HL-60 (cell line): Measurements from ENCODE around the gene TRAF7.
"Not testable (repeated sequence)": the region's sequence is repeated elsewhere in the genome, so short reads cannot be mapped to it uniquely, and the experiment has no call there.

Source experiments
- DNase-seq, 2 experiments: peaks; one replicate each; pipeline ENCODE4 v3.0.0-alpha.2; 2010 to 2020; ENCODE audit warnings: low read depth in 1 of 2, low spot score in 1 of 2
- H3K27ac ChIP-seq: fragments of 250-450 bp; sonication (Bioruptor Pico); replicated peaks from 2 replicates; pipeline ENCODE4 v1.5.1; 2020; ENCODE audit warnings: mild to moderate bottlenecking, moderate library complexity
- H3K27me3 ChIP-seq: fragments of 250-450 bp; sonication (Bioruptor Pico); 2 replicates; pipeline ENCODE4 v1.5.1; 2021; ENCODE audit warnings: mild to moderate bottlenecking, moderate library complexity; ENCODE audit not compliant: insufficient read depth, poor library complexity, severe bottlenecking
- H3K4me3 ChIP-seq: replicated peaks from 2 replicates; pipeline ENCODE4 v1.5.1; 2011; ENCODE audit warnings: mild to moderate bottlenecking, control low read depth, low read length; ENCODE audit not compliant: insufficient read depth
- GABPA ChIP-seq: IDR thresholded peaks from 2 replicates; pipeline ENCODE4 v1.6.1; 2012; ENCODE audit warnings: low read depth
- POLR2AphosphoS5 ChIP-seq: IDR thresholded peaks from 2 replicates; pipeline ENCODE4 v1.6.1; 2012; ENCODE audit warnings: low read depth
- SPI1 ChIP-seq: IDR thresholded peaks from 2 replicates; pipeline ENCODE4 v1.6.1; 2012; ENCODE audit warnings: low read depth, mild to moderate bottlenecking, borderline replicate concordance
- long read RNA-seq: library from polyadenylated mRNA; unstranded; transcript quantifications from one replicate; pipeline ENCODE4 v2.0.0, GENCODE V29; 2020
- TF ChIP-seq, protein P1 (sequence below): IDR thresholded peaks from 2 replicates; pipeline ENCODE4 v1.6.1; 2012; ENCODE audit warnings: low read depth; ENCODE audit not compliant: insufficient replicate concordance
- TF ChIP-seq, protein P2 (sequence below): IDR thresholded peaks from one replicate; pipeline ENCODE4 v1.5.1; 2011; ENCODE audit warnings: low read length, control low read depth, inconsistent platforms; ENCODE audit not compliant: insufficient read depth

The TRAF7 gene
- long read RNA-seq, transcript TRAF7-201 (21 exons, 3,700 nt) = major isoform, 96 of 182 reads
- long read RNA-seq, partial matches to known transcripts = 49 of 182 reads
- long read RNA-seq, other reads (novel, unspliced or antisense) = 37 of 182 reads

DNA sequence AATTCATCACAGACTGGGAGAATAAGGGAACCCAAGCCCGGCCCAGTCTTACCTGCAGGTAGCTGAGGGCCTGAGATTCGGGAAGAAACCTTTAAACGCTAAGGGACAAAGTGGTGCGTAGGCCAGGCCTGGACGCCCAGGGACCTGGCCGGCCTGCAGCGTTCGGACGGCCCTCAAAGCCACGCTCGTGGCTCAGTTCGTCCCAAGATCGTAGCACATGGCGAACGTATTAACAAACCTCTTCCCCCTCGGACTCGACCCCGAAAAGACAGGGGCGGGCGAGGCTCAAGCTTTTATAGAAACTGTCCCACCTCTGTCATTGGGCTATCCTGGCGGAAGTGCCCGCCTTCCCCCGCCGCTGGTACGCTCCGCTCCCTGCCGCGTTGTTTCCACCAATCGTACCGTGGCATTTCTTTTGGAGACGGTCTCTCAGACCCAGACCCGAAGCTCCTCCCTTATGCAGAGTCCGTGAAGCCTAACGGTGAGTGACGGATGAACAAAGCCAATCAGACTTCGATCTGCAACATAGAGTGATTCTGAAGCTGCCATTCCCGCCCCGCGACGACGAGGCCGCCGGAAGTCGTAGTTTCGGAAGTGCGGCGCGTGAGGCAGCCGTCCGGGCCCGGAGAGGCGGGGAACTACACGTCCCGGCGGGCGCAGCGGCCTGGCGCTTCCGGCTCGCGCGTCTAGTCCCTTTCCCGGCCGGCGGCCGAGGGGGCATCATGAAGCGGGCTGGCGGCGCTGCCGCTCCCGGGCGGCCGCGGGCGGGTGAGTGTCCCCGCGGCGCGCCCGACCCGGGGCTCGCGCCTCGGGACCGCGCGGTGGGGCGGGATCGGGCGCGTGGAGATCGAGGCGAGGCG, at the start of gene TRAF7:
TRAF7 (plus strand) TSS at position 692 of the 860 bp plus-strand sequence. CDS start 8,139 bp downstream, outside the sequence.
- peak; percentile 100 for DNase-seq
- peak within 1 kb of the TSS; percentile 94 for H3K27ac ChIP-seq
- no peaks in the 10 kb centered on the region for H3K27me3 ChIP-seq
- H3K4me3 ChIP-seq = peak within 1 kb of the TSS; percentile 88
- peak; percentile 49; the same call in 1 of the 2 replicates for TF ChIP-seq SPI1
- peak; percentile 91 for TF ChIP-seq GABPA
- TF ChIP-seq, protein P1, sequence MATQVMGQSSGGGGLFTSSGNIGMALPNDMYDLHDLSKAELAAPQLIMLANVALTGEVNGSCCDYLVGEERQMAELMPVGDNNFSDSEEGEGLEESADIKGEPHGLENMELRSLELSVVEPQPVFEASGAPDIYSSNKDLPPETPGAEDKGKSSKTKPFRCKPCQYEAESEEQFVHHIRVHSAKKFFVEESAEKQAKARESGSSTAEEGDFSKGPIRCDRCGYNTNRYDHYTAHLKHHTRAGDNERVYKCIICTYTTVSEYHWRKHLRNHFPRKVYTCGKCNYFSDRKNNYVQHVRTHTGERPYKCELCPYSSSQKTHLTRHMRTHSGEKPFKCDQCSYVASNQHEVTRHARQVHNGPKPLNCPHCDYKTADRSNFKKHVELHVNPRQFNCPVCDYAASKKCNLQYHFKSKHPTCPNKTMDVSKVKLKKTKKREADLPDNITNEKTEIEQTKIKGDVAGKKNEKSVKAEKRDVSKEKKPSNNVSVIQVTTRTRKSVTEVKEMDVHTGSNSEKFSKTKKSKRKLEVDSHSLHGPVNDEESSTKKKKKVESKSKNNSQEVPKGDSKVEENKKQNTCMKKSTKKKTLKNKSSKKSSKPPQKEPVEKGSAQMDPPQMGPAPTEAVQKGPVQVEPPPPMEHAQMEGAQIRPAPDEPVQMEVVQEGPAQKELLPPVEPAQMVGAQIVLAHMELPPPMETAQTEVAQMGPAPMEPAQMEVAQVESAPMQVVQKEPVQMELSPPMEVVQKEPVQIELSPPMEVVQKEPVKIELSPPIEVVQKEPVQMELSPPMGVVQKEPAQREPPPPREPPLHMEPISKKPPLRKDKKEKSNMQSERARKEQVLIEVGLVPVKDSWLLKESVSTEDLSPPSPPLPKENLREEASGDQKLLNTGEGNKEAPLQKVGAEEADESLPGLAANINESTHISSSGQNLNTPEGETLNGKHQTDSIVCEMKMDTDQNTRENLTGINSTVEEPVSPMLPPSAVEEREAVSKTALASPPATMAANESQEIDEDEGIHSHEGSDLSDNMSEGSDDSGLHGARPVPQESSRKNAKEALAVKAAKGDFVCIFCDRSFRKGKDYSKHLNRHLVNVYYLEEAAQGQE = peak; percentile 81
- TF ChIP-seq POLR2AphosphoS5 = peak; percentile 99
- TF ChIP-seq, protein P2, sequence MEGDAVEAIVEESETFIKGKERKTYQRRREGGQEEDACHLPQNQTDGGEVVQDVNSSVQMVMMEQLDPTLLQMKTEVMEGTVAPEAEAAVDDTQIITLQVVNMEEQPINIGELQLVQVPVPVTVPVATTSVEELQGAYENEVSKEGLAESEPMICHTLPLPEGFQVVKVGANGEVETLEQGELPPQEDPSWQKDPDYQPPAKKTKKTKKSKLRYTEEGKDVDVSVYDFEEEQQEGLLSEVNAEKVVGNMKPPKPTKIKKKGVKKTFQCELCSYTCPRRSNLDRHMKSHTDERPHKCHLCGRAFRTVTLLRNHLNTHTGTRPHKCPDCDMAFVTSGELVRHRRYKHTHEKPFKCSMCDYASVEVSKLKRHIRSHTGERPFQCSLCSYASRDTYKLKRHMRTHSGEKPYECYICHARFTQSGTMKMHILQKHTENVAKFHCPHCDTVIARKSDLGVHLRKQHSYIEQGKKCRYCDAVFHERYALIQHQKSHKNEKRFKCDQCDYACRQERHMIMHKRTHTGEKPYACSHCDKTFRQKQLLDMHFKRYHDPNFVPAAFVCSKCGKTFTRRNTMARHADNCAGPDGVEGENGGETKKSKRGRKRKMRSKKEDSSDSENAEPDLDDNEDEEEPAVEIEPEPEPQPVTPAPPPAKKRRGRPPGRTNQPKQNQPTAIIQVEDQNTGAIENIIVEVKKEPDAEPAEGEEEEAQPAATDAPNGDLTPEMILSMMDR = no peak

DNA sequence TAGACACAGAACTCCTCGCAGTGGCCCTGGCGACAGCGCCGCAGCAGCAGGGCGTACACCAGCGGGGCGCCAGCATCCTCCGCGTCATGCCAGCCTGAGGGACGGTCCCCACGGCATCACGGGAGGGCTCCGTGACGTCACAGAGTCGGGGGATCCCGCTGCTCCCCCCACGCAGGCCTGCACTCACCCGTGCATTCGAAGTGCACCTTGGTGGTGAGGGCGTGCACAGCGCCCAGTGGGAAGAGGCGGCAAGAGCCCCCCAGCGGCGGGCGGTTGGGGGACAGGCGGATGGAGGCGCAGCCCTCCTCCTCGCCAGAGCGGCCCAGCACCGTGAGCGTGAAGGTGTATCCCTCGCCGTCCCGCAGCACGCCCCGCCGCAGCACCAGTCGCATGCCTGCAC, 49.4 kb upstream of the TRAF7 start:
- DNase-seq, H3K4me3 ChIP-seq, H3K27me3 ChIP-seq, H3K27ac ChIP-seq: not testable (repeated sequence)

DNA sequence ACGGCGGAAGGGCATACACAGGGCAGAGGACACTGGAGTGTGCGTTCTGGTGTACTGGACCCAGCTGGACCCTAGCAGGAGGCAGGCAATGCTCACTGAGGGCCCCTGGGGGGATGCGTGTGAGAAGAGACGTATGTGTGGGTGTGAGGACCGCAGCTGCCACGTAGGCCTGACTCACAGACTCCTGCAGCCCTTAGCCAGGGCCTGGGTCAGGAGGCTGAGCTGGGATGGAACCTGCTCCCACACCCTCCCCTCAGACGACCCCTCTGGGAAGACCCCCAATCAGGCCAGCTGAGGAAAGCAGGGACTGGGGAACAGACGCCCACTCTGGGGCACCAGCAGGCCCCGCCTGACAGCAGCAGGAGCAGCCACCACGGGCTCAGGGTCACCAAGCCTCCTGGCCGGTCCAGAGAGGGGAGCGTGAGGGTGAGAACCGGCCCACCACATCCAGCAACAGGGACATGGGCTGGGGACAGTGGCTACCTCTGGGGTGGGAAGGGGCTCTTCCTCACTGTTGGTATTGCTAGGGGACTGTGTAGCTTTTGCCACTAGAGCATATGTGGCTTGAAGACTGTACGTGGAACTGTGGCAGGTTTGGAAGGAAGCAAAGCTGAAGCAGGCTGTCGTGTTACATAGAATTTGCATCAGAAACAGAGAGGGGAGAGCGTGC, 48.3 kb upstream of the TRAF7 start:
- not testable (repeated sequence) for H3K27me3 ChIP-seq, H3K27ac ChIP-seq, DNase-seq, H3K4me3 ChIP-seq

DNA sequence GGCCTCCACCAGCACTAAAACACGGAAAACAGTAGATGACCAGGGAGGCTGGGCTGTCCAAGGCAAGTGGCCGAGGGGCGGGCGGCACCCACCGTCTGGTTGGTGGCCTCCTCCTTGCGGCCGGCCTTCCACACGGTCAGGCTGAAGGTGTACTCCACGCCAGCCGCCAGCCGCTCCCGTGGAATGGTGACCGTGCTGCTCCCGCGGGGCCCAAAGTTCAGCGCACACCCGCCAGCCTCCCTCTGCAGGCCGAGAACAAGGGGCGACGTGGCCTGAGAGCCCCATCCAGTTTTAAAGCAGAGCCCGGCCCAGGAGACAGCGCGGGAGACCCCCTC, 47.8 kb upstream of the TRAF7 start:
- H3K27me3 ChIP-seq, DNase-seq, H3K4me3 ChIP-seq, H3K27ac ChIP-seq: not testable (repeated sequence)

DNA sequence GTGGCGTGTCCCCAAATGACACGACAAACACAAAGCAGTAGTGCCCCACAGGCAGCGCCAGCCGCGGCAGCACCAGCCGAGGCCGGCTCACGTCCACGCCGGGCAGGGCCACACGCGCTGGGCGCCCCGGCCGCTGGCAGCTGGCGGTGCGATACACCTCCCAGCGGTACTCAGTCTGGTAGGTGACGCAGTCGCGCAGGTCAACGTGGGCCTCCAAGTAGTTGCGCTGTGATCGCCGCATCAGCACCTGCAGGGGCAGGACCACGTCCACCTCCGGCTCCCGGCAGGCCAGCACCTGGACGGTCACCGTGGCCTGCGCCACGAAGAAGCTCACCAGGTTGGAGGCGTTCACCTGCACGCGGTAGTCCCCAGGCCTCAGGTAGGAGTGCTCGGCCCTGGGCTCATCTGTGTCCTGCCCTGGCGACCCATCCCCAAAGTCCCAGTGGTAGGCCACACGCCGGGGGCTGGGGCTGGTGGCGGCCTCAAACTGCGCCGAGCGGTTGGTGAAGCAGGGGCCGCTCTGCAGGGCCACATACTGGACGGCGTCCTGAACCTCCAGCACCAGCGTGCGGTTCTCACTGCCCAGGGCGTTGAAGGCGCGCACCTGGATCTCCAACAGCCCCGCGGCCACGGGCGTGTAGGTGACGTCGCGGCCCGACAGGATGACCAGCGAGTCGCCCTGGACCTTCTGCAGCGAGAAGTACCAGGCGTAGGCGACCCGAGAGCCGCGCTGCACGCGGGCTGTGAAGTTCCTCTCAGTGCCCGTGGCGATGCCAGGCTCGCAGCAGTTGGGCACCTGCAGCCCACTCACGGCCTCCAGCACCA, 46.9 kb upstream of the TRAF7 start:
- not testable (repeated sequence) for H3K27me3 ChIP-seq, DNase-seq, H3K4me3 ChIP-seq, H3K27ac ChIP-seq

DNA sequence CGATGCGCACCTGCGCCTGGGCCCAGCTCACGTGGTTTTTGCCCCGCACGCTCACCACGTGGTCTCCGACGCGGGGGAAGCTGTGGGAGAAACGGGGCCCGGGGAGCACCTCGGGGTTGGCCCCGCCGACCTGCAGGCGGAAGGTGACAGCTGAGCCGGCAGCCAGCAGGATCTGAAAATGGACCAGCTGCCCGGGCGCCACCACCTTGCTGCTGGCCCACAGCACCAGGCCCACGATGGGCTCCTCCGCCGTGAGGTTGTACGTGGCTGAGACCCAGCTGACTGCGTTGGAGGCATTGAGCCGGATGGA, 46.4 kb upstream of the TRAF7 start:
- not testable (repeated sequence) for H3K27me3 ChIP-seq, H3K27ac ChIP-seq, H3K4me3 ChIP-seq, DNase-seq

DNA sequence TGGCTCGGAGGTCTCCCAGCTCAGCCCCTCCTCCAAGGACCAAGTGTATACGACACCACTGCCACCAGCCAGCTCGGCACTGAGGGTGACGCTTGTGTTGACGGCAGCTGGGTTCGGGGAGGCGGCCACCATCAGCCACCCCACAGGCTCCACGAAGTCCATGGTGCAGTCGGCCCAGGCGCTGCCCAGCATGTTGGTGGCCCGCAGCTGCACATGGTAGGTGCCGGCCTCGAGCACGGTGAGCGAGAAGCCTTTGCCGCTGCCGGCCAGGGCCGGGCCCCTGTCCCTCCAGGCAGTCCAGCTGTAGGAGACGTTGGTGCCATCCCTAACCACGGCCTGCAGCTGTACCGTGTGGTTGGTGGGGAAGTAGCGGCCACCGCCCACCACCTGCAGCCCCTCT, 45.7 kb upstream of the TRAF7 start:
- not testable (repeated sequence) for H3K4me3 ChIP-seq, H3K27ac ChIP-seq, DNase-seq, H3K27me3 ChIP-seq

DNA sequence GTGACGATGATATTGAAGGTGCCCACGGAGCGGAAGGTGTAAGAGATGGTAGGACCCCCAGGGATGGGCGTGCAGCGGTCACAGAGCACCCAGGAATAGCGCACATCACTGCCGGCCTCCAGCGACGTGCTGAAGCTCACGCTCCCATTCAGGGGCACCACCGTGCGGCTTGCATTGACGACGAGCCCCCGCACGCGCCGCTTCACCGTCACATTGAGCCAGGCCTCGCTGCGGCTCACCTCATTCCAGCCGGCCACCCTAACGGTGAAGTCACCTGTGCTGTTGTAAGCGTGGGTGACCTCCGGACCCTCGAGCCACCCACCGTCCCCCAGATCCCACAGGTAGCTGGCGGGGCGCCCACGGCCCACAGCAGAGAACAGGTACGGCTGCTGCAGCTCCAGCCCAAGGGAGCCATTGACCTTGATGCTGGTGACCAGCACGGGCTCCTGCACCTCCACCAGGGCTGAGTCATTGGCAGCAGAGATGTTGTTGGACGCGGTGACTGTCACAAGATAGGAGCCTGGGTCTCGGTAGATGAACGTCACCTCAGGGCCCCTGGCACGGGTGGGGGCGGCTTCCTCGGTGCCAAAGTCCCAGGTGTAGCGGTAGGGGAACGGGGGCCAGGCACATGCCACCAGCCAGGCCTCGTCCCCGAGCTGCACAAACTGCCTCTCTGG, 45.1 kb upstream of the TRAF7 start:
- not testable (repeated sequence) for DNase-seq, H3K27me3 ChIP-seq, H3K27ac ChIP-seq, H3K4me3 ChIP-seq

DNA sequence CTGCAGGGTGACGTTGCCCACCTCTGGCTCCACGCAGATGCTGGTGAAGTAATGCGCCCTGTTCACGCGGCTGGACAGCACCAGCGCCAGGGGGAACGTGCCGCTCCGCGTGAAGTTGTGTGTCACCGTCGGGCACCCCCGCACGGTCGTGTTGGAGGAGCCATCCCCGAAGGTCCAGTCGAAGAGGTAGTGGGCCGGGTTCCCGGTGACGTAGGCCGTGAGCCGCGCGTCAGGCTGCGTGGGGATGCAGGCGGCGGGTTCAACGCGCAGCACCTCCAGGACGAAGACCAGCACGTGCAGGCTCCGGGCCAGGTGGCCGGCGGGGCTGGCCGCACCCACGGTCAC, 44.6 kb upstream of the TRAF7 start:
- not testable (repeated sequence) for H3K4me3 ChIP-seq, H3K27me3 ChIP-seq, DNase-seq, H3K27ac ChIP-seq

DNA sequence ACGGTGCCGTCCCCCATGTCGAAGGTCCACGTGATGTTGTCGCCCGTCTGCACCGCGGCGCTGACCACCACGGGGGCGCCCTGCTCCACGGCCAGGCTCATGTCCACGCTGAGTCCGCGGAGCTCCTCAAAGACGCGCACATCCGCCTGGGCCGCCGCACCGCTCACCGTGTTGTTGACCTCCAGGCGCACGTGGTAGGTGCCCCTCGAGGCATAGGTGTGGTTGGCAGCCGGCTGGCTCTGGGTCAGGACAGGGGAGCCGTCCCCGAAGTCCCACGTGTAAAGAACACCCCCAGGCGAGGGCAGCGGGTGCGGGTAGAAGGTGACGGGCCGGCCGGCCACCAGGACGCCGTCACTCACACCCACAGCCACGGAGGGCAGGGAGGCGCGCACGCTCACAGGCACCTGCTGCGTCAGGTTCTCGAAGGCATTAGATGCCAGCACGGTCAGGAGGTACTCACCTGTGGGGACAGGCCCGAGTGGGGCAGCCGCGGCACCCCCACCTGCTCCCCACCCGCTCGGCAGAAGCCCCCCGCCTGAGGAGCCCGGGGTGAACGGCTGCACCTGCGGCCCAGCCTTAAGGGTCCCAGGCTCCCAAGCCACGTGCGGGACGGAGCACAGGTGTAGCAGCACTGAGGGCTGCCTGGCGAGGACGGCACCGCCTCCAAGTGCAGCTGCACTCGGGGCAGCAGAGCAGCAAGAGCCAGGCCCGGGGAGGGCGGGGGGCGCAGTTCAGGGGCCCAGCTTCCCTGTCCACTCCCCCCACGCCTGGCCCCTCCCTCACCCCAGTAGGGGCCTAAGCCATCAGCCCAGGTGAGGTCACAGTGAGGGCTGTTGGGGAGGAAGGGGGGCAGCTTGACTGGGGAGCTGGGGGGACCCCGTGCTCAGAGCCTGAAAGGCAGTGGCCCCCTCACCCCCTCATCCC, 43.9 kb upstream of the TRAF7 start:
- not testable (repeated sequence) for H3K27ac ChIP-seq, H3K4me3 ChIP-seq, H3K27me3 ChIP-seq, DNase-seq
